Measurements from ENCODE around the gene SLC16A1. TPM values are rescaled to one million over a fixed set of nuclear protein-coding genes. Genes with fewer than 3 reads are reported as not detected.
A peak's percentile ranks its signal among the peaks of the same experiment; 100 is the strongest.

The SLC16A1 gene
- polyA plus RNA-seq, 3 donors, result 2.4 to 13.1 (median 10.3) TPM

GRCh38 chr1:112889052-112889768, 66.8 kb downstream of the SLC16A1 start:
- Histone ChIP-seq H3K79me2 (ENCODE audit: insufficient read depth, low read length) (no peaks in the 10 kb centered on the region), H2AFZ (ENCODE audit: insufficient read depth, low read depth, low read length, poor library complexity, severe bottlenecking) (peak overlapping the region; percentile 3), H3K27ac (ENCODE audit: low read depth in 1 of 2, low read length in 2 of 2) (no peak overlapping the region), H3K36me3 (replicated peaks in 1 of 2; ENCODE audit: control insufficient read depth in 1 of 2, insufficient read depth in 2 of 2, low read length in 2 of 2) (no peaks in the 10 kb centered on the region), H3K4me1 (ENCODE audit: control insufficient read depth in 1 of 2, insufficient read depth in 2 of 2, low read length in 2 of 2) (no peaks in the 10 kb centered on the region), H3K4me2 (replicated peaks; ENCODE audit: extremely low read depth, low read length, poor library complexity, severe bottlenecking) (no peak overlapping the region), H3K9ac (ENCODE audit: insufficient read depth, low read length, poor library complexity, severe bottlenecking) (no peak overlapping the region), H3K4me3 (replicated peaks in 1 of 3; ENCODE audit: low read depth in 2 of 3, low read length in 3 of 3) (no peak overlapping the region), H4K20me1 (ENCODE audit: insufficient read depth, low read length) (no peaks in the 10 kb centered on the region), H3K9me3 (replicated peaks in 1 of 2; ENCODE audit: control insufficient read depth in 1 of 2, insufficient read depth in 1 of 2, low read length in 2 of 2) (peaks cover 8% of the 10 kb centered on the region in 2 donors), H3K27me3 (ENCODE audit: control insufficient read depth in 2 of 2, insufficient read depth in 2 of 2, low read length in 2 of 2) (no peaks in the 10 kb centered on the region)
- H3K4me3 Mint-ChIP-seq, result no peak overlapping the region
- no peaks in the 10 kb centered on the region for H3K36me3 Mint-ChIP-seq
- H3K27ac Mint-ChIP-seq, result no peak overlapping the region
- intact Hi-C loops (cut with micrococcal nuclease), result loop anchor here in 1 of 2 donors (10.0 kb wide), 1 partner anchor 156 kb away; no protein-coding TSS in a partner anchor
- WGBS (ENCODE audit: insufficient coverage), result 50% methylated on average over 2 of the region's 2 CpGs
- peaks cover 6 to 16% (median 15%) of the 10 kb centered on the region in 7 donors for H3K9me3 Mint-ChIP-seq
- H3K27me3 Mint-ChIP-seq (ENCODE audit: low read depth in 3 of 3), result peaks cover 0 to 3% (median 2%) of the 10 kb centered on the region in 3 donors
- no peak for DNase-seq
- peaks cover 4% of the 10 kb centered on the region for H3K4me1 Mint-ChIP-seq
- TF ChIP-seq CTCF (IDR thresholded peaks at IDR 0.05), result no peak

DNA sequence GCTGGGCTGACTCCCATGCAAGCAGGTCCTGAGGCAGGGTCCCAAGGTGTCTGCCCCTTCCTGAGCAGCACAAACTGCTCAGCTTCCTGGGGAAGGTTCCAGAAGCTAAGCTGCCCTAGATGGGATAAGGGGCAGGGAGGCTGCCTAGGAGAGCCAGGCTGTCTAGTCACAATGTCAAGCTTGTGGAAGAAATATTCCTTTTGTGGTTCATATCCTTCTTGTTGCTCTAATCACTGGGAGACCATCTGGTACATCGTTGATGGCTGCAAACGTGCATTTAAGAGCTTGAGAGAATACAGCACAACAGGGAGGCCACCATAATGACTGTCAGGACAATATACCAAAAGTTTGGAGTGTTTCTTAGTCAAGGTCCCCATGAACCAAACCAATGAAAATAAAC, 67.4 kb downstream of the SLC16A1 start:
- TF ChIP-seq CTCF (IDR thresholded peaks at IDR 0.05), result no peak
- intact Hi-C loops (cut with micrococcal nuclease), result loop anchor here in 1 of 2 donors (10.0 kb wide), 1 partner anchor 156 kb away; no protein-coding TSS in a partner anchor
- H3K36me3 Mint-ChIP-seq, result no peaks in the 10 kb centered on the region
- Histone ChIP-seq H3K4me2 (replicated peaks; ENCODE audit: extremely low read depth, low read length, poor library complexity, severe bottlenecking) (no peak overlapping the region), H3K4me3 (replicated peaks in 1 of 3; ENCODE audit: low read depth in 2 of 3, low read length in 3 of 3) (no peak overlapping the region), H3K36me3 (replicated peaks in 1 of 2; ENCODE audit: control insufficient read depth in 1 of 2, insufficient read depth in 2 of 2, low read length in 2 of 2) (no peaks in the 10 kb centered on the region), H3K27me3 (ENCODE audit: control insufficient read depth in 2 of 2, insufficient read depth in 2 of 2, low read length in 2 of 2) (no peaks in the 10 kb centered on the region), H3K9me3 (replicated peaks in 1 of 2; ENCODE audit: control insufficient read depth in 1 of 2, insufficient read depth in 1 of 2, low read length in 2 of 2) (peaks cover 5 to 8% of the 10 kb centered on the region in 2 donors), H3K27ac (ENCODE audit: low read depth in 1 of 2, low read length in 2 of 2) (no peak overlapping the region), H3K79me2 (ENCODE audit: insufficient read depth, low read length) (no peaks in the 10 kb centered on the region), H3K9ac (ENCODE audit: insufficient read depth, low read length, poor library complexity, severe bottlenecking) (no peak overlapping the region), H3K4me1 (ENCODE audit: control insufficient read depth in 1 of 2, insufficient read depth in 2 of 2, low read length in 2 of 2) (peaks cover 2% of the 10 kb centered on the region in 2 donors), H2AFZ (ENCODE audit: insufficient read depth, low read depth, low read length, poor library complexity, severe bottlenecking) (peak overlapping the region; percentile 3), H4K20me1 (ENCODE audit: insufficient read depth, low read length) (no peaks in the 10 kb centered on the region)
- 67% methylated on average over 1 of the region's 2 CpGs for WGBS (ENCODE audit: insufficient coverage)
- peaks cover 4 to 11% (median 9%) of the 10 kb centered on the region in 7 donors for H3K9me3 Mint-ChIP-seq
- H3K4me3 Mint-ChIP-seq, result no peak overlapping the region
- DNase-seq, result no peak
- H3K27me3 Mint-ChIP-seq (ENCODE audit: low read depth in 3 of 3), result peaks cover 0 to 3% (median 2%) of the 10 kb centered on the region in 3 donors
- H3K27ac Mint-ChIP-seq, result no peak overlapping the region
- H3K4me1 Mint-ChIP-seq, result peaks cover 5% of the 10 kb centered on the region
